Measurements from ENCODE around the gene CACNA1C.
"Not testable (repeated sequence)": the region's sequence is repeated elsewhere in the genome, so short reads cannot be mapped to it uniquely, and the experiment has no call there.

Gene CACNA1C

DNA sequence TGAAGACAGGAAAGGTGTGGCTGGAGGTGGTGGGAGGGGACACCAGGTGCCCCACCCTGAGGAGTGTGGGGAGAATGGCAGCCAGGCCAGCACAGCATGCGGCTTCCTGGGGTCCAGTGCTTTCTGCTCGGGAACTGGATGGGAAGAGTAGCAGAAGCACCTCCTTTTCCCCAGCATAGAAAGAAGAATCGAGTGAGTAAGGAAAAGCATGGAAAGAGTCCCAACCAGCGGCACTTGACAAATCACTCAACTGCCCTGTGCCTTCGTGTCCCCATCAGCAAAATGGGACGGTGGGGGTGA, 631.2 kb downstream of the CACNA1C start:
- not testable (repeated sequence) for DNase-seq

DNA sequence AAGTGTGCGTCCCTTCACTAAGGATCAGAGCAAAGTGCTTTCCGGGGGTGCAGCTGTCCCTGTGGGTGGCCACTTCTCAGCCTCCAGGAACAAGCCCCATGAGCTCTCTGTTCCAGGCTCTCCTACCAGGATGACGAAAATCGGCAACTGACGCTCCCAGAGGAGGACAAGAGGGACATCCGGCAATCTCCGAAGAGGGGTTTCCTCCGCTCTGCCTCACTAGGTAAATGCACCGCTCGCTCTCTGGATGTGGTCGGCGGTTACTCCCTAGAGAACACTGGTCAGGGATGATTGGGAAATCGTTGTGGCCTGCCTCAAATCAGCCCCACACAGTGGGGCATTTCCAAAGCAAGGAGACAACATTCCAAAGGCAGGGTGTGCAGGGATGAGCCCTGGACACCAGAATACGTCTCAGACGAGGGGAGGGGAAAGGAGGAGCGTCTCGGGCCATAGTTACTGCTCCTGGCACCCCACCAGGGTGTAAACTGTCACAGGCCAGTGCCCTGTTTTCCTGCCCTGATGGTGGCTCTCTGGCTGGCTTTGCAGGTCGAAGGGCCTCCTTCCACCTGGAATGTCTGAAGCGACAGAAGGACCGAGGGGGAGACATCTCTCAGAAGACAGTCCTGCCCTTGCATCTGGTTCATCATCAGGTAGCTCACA, 633.0 kb downstream of the CACNA1C start:
- not testable (repeated sequence) for DNase-seq

DNA sequence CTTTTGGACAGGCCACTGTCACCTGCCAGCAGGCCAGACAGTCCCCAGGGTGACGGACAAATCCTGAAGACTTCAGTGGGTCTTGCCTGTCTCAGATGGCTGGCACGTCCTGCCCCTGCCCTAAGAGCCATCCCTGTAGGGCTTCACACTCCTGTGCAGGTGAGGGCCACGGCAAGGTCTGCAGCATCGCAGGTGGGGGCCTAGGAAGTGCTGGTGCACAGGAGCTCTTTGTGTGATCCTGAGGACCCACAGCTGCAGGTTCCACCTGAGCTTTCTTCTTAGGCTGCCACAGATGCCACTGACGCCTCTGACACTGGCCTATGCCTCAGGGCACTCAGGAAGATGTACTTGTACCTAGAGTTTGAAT, 633.5 kb downstream of the CACNA1C start:
- no peak for DNase-seq

DNA sequence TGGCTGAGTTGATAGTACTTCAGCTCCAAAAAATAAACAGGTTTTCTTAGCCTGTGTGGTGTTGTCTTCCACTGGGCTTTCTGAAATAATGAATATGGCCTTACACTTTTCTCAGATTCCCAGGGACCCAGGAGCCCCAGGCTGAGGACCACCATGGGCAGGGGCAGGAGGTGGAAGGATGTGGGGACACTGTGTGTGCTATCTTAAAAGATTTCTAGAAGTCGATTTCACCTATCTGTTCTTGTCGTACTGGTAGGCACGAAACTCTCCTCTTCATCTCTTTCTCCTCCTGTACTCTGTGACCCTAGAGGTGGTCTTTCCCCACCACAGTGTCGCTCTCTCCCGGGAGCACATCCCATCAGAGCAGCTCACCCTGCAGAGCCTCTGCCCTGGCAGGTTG, 634.3 kb downstream of the CACNA1C start:
- DNase-seq: no peak

DNA sequence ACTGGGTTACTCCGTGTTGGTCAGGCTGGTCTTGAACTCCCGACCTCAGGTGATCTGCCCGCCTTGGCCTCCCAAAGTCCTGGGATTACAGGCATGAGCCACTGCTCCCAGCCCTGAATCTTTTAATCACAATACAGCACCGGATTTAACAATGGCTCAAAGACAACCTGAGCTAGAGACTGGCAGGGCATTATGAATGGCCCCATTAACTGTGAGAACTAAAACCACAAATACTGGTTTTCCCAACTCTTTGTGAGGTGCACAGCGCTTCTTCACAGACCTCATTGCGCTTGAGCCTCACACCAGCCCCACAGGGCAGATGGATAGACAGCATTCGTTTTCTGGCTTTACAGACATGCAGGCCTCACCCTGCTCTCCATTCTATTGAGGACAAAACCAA, 634.9 kb downstream of the CACNA1C start:
- no peak for DNase-seq

DNA sequence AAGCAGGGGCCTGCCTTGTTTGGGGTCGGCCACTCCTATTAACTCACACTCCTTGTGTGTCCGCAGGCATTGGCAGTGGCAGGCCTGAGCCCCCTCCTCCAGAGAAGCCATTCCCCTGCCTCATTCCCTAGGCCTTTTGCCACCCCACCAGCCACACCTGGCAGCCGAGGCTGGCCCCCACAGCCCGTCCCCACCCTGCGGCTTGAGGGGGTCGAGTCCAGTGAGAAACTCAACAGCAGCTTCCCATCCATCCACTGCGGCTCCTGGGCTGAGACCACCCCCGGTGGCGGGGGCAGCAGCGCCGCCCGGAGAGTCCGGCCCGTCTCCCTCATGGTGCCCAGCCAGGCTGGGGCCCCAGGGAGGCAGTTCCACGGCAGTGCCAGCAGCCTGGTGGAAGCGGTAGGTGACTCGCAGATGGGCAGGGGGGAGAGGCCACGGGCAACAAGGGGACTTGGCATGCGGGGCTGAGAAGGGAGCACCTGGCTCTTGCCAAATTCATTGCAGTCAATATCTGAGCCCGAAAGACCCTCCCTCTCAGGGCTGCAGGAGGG, 635.7 kb downstream of the CACNA1C start:
- DNase-seq: no peak

DNA sequence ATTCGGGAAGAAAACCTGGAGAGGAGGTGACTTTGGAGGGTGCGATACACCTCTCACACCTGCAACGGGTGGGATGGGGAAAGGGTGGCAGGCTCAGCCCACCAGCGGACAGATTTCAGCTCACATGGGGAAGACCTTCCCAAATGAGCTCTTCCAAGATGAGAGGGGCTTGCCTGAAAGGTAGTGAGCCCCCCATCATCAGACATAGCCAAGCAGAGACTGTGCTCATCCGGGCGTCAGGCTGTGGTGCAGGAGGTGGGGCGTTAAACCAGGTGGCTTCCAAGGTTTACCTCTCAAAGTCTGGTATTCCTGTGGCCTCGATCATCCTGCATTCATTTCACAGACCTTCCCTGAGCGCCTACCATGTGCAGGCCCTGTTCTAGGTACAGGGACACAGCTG, 636.6 kb downstream of the CACNA1C start:
- no peak for DNase-seq

DNA sequence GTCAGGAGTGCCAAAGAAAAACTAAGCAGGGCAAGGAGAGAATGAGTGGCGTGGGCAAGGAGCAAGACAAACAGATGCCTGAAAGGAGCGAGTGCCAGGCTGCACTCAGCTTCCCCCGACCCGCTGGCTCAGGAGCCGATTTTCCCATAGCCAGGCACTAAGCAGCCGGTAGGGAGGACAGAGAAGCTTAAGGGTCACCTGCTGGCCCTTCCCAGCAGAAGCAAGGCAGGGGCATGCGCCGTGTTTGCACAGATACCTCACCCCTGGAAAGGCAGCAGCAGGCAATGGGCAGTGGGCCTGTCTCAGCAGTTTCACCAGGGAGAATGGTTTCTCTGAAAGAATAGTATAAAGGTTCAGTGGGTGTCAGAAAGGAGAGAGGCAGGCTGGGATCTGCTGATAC, 637.1 kb downstream of the CACNA1C start:
- no peak for DNase-seq

DNA sequence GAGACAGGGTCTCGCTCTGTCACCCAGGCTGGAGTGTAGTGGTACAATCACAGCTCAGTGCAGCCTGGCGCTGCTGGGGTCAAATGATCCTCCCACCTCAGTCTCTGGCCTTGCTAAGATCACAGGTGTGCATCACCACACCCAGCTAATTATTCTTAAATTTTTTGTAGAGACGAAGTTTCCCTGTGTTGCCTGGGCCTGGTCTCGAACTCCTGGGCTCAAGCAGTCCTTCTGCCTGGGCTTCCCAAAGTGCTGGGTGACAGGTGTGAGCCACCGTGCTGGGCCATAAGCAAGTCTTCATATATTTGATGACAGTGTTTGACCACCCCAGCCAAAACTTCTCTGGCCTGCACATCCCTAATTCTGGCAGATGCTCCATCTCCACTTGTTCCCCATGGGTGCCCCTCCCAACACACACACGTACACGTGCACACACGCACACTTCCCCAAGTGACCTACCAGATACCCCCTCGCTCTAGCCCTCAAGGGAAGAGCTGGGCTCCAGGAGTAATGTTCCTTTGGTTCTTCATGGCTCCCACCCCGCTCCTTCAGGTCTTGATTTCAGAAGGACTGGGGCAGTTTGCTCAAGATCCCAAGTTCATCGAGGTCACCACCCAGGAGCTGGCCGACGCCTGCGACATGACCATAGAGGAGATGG, 637.7 kb downstream of the CACNA1C start:
- no peak for DNase-seq

DNA sequence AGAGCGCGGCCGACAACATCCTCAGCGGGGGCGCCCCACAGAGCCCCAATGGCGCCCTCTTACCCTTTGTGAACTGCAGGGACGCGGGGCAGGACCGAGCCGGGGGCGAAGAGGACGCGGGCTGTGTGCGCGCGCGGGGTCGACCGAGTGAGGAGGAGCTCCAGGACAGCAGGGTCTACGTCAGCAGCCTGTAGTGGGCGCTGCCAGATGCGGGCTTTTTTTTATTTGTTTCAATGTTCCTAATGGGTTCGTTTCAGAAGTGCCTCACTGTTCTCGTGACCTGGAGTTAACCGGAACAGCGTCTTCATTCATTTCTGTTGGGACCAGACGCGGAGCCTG, 638.2 kb downstream of the CACNA1C start:
- DNase-seq: peak; percentile 55 to 58

DNA sequence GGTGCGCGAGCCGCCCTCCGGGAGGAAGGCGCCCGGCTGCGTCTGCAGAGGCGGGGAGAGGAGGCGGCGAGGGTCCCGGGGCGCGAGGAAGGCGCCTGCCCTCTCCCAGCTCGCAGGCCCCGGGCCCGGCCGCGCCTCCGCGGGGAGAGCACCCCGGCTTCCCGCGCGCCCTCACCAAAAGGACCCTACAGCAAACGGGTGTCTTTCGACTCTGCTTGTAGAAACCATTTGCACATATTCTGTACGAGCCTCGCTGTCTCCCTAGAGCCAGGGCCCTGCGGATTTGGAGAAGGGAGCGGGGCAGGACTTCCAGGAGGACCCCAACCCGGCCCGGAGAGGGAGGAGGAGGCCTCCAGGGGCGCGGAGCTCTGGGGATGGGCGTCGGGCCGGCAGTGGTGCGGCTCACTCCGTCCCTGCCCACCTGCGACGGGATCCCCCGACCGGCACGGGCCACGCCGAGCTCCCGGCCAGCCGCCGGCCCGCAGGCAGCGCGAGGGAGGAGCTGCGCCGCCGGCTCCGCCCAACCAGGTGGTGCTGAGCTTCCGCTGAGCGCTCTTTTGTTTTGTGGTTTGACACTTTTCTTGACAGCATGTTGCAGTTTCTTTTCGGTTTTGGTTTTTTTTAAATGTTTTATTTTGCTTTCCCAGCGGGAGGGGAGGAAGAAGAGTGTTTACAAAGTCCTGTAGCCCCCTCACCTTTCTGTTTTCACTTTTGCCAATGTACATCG, 638.7 kb downstream of the CACNA1C start:
- DNase-seq: peak; percentile 34 to 49

DNA sequence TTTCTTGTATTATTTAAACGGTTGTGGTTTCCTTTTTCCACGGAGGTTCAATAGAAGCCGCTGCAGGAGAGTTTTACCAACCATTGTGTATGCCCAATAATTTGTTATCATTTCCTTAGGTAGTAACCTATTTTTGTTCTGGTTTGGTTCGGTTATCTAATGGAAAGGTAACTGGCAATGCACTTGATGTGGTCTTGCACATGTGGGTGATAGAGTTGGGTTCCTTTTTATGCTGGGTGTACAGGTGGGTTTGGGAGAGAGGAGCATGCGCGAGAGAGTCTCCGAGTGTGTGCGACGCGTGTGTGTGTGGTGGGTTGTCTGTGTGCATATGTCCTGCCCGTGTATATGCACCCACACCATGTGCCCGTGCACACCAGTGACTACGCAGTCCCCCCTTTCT, 639.3 kb downstream of the CACNA1C start:
- peak in 1 of 2 experiments; percentile 19 for DNase-seq

DNA sequence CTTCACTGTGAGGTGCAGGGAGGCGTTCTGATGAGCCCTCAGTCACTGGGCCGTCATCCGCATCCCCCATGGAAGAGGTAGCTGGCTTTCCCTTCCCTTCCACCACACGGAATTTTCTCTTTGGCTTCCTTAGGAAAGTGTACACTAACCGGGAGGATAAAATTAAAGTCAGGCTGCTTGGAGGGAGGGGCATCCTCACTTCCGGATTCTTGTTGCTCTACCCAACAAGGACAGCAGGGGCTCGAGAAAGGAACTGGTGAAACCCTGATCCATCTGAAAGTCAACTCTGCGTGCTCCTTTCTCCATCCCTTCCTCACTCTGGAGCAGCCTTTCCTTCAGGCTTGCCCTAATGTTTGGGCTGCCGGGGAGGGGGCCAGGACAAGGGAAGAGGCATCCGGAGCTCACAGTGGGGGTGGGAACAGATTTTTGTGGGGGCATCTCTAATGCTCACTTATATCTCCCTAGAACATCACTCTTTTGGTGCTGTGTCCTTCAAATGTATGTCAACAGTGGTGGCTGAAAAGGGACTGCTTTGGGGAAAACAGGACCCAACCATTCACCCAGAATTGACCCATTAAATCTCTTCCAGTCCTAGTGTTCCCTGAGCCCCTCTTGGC, 640.6 kb downstream of the CACNA1C start:
- no peak for DNase-seq

DNA sequence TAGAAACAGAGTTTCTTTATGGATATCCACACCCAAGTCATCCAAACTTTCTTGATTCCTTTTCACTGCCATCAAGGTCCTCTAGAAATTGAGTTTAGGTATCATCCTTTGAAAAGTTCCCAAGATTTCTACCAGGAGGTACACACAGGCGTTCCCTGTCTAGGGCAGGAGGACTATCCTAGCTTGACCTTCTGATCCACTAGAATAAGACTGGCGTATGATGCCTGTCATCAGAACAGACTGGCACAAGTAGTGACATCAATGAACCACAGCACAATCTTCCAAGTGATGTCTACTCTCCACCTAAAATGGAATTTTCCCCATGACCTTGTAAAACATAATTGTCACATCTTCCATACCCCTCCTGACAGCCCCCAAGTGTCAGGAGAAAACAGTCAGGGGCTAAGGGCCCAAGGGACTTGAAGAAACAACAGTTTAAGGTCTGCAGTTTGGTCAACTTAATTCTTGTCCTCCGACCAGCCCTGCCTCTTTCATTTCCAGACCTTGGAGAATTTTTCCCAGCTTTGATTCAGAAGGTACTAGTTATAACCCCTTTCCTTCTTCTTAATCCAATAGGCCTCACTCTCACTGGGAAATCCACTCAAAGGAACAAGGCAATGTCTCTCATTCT, 641.3 kb downstream of the CACNA1C start:
- DNase-seq: no peak

DNA sequence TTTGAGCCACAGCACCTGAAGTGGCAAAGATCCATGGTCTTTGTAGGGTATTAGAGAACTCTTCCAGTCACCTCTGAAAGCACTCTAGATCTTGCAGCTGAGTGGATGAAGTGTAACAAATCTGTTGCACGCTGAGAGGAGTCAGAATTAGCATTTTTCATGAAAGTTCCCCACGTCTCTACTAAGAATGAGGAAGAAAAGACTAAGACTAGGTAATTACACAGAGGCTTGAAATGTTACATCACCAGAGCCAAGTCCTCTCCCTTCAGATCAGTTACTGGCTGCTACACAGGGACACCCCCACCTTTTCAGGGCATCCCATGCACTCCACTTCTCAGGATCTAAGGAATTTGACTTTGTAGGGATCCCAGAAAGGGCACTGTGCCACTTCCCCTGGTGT, 643.3 kb downstream of the CACNA1C start:
- DNase-seq: no peak

DNA sequence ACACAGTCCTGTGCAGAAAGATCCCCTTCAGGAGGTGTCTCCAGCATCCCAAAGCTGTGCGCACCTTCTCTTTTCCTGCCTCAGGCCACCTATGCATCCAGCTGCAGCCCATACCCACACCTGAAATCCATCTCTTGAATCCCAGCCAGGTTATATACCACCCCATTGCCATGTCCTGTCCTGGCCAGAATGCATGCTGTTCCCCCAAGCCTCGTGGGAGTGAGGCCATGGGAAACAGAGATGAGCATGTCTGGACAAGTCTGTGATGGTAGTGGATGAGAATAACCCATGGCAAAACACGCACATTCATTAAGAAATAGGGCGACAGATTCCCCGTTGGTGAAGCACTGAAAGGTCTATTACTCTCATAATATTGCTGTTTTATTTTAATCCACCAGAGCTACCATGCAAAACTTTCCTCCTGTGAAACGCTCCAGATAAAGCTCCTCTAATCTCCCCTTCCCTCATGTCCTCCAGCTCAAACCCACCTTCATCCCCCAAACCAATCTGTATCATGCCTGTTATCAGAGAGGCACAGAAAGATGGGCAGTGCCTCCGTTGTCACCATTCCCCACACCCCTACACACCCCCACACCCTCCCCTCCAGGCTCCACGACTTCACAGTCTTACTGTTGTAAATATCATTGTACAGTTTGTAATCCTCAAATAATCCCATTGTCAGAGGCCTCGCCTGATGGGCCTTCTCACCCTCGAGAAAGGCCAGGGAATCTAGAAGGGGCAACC, 644.4 kb downstream of the CACNA1C start:
- no peak for DNase-seq

DNA sequence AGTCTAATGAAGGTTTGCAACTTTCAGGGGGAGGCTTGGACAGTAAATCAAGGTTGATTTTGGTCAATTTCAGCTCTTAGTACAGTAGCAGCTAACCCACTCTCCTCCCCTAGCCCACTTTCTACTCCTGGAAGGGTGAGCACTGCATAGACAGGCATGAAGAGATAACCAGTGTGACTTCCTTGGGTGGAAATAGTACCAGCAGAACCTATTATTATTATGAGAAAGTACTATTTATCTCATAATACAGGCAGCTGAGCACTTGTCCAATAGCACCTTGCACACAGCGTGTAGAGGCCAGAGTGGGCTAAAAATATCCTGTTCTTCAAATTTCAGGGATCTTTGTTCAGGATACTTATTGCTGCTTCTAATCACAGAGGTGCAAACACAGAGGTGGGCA, 645.8 kb downstream of the CACNA1C start:
- no peak for DNase-seq

DNA sequence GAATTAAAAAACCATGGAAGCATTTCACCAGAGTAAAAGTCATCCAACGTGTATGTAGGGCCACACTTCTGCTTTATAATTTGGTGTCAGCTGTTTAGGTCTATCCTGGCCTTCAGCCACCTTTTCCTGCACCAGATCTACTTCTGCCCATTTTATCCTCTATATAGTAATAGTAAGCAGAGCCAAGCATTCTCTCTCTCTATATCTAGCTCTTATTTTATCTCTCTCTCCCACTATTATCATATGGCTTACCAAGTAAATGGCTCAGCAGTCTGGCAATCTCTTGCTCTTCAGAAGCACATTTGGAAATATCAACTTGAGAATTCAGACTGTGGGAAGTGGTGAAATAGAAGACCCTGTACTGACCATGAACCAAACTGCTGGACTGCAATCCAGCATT, 657.9 kb downstream of the CACNA1C start:
- no peak for DNase-seq

DNA sequence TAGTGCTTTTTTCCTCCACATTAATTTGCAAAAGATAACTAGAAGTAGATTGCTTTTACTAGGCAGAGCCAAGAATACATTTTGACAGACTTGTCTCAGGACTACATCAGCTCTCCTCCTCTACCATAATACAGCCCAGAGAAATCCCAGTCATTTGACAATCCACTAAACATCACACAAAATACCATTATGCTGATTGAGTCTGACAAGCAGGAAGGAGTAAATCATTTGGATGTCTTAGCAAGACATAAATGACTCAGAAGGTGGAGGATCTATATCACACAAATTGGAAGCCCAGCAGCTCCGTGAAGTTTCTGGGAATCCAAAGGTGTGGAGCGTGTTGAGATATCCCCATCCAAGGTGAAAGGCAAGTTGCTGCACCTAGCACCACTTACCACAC, 666.6 kb downstream of the CACNA1C start:
- no peak for DNase-seq

DNA sequence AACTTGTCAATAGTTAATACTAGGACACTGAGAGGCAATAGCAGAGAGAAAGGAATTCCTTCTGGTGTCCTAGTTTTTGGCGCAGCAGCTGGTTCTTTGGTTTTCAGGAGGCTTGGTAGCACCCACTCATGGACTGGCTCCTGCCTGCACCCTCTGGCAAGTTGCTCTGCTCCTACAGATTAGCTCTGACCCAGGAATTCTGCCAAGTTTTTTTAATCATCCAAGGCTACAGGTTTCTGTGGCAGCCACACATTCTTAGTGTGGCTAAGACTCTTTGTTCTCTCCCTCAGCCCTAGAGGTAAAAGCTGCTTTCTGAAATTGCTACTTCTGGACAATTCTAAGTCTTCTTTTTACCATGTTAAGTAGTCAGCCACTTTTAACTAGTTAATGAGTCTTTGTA, 670.0 kb downstream of the CACNA1C start:
- no peak for DNase-seq

DNA sequence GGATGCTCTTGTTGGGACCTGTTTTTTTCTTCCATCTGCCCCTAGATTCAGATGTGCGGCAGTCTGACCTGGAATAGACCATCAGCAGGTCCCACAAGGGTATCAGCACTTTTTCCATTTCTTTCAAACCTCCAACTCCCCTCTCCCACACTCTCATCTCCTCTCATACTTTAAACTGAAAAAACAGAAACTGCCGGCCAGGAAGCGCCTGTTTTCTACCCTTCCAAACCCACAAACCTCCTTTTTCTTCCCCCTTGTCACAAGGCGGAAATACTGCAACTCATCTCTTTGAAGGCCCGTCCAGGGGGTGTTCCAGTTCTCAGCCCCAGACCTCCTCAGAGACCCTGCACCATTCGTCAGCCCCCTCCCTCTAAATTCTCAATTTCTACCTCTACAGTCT, 679.5 kb downstream of the CACNA1C start:
- DNase-seq: no peak

DNA sequence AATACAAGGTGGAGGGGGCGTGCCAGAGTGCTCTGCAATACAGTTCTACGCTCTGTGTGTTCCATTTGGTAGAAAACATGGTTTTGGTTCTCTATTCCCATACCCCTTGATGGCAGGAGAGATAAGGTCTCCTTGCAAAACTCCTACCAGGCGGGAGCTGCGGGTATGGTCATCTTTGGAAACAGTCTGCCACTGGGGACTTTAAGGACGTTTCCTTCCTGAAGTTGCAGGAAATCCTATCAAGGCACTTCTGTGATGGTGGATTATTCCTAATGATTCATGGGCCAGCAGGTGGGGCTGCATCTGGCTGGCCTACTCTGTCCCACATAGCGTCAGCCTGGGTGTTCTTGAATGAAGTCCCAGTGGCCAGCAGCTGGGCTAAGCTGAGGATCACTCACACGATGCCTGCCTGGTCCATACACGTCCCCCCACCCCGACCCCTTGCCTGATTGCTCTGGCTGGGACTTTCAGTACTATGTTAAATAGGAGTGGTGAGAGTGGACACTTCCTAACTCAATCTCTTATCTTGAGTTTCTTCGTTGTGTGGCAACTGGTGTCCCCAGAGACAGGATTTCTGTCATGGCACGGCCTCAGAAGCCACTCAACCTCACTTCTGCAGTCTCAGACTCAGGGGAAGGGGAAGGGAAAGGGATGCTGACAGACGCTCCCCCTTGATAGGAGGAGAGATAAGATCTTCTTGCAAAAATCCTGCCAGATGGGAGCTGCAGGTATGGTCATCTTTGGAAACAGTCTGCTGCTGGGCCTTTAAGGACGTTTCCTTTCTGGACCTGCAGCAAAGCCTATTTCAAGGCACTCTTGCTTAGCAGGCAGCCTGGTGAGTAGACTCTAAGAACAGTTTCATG, 680.9 kb downstream of the CACNA1C start:
- no peak for DNase-seq

Measured in stimulated activated CD4-positive, alpha-beta T cell treated with anti-CD3 and anti-CD28 coated beads, Interleukin-4, amount 100 ng/mL, for 4 hours (primary cell).